Pancreas (tissue), 10 donors: Measurements from ENCODE around the gene ASRGL1. TPM values are rescaled to one million over a fixed set of nuclear protein-coding genes. Genes with fewer than 3 reads are reported as not detected.
"Not testable (repeated sequence)": the region's sequence is repeated elsewhere in the genome, so short reads cannot be mapped to it uniquely, and the experiment has no call there.

Source experiments
- ATAC-seq, 4 donors: fragments of 200-7000 bp; cut with Tn5 transposase; one replicate each; pipeline versions ENCODE4 v1.8.0 to v1.9.1; 2020; ENCODE audit warnings: mild to moderate bottlenecking in 4 of 4, moderate library complexity in 4 of 4
- DNase-seq, 6 donors: peaks; one replicate each; pipeline ENCODE4 v3.0.0-alpha.2; 2020
- FAIRE-seq: peaks from 2 replicates; lab custom pipeline; 2012; peaks lifted over from hg19 to GRCh38; lab: Jason Lieb, UNC
- H3K27ac ChIP-seq, 4 donors: fragments of 200-600 bp; sonication (generic); 1 replicate in 3 of 4; 2 replicates in 1 of 4; pipeline versions ENCODE4 v1.5.0 to v1.8.0; 2020
- H3K27me3 ChIP-seq, 4 donors: fragments of 200-600 bp; one replicate each; pipeline ENCODE4 v1.8.0; 2021
- H3K36me3 ChIP-seq, 3 donors: fragments of 200-600 bp; sonication (generic) in 1 of 3; one replicate each; pipeline versions ENCODE4 v1.5.0 to v1.8.0; 2020 to 2021
- H3K4me1 ChIP-seq, 3 donors: fragments of 200-600 bp; one replicate each; pipeline ENCODE4 v1.8.0; 2021
- H3K4me3 ChIP-seq, 4 donors: fragments of 200-600 bp; sonication (generic) in 2 of 4; one replicate each; pipeline versions ENCODE4 v1.5.0 to v1.8.0; 2020 to 2021
- H3K9me3 ChIP-seq, 4 donors: fragments of 200-600 bp; one replicate each; pipeline ENCODE4 v1.8.0; 2021
- WGBS, 2 donors: extraction: QIAGEN DNeasy Blood & Tissue Kit; methylation state at CpG; one replicate each; pipeline ENCODE4 v1.1.7; 2013; 5-methylcytosine and 5-hydroxymethylcytosine counted together
- intact Hi-C, 3 donors: fragments of 100-400 bp; cut with DNase I; formaldehyde crosslinking; loops; one replicate each; pipeline versions ENCODE4 v1.11.1 to v1.14.2; 2022
- polyA plus RNA-seq, 2 donors: library from polyadenylated mRNA; stranded (reverse); fragments of 200-250 nt; gene quantifications; one replicate each; pipeline ENCODE4 v1.2.3, GENCODE V29; 2013
- total RNA-seq, 6 donors: library from RNA; stranded (reverse); fragmentation: NEBNext Ultra II Directional in 4 of 6; extraction: Animal tissue kit (Norgen Biotek cat#: 25700) in 4 of 6; gene quantifications; one replicate each; pipeline versions ENCODE4 v1.2.1 to v1.2.4, GENCODE V29; 2021 to 2023
- TF ChIP-seq, protein P1 (sequence below), 4 donors: fragments of 200-600 bp; sonication (generic) in 3 of 4; IDR thresholded peaks; one replicate each; pipeline versions ENCODE4 v1.5.0 to v1.8.0; 2021; ENCODE audit warnings: antibody characterized with exemption in 4 of 4
- donor health status: healthy with polysubstance abuse.
- donor health status: DM: no; HTN: no; CAD: no; lungs with moderate emphysema.
- donor health status: DM: no; HTN: no; CAD: no.
- donor health status: control.
- donor health status: control.
- donor health status: Bipolar disorder and iron deficiency.
- donor health status: DM: yes; HTN: yes; CAD: no.
- donor health status: DM: no; HTN: no; CAD: no.
- donor health status: DM: no; HTN: no; CAD: no.
- donor health status: DM: yes; HTN: yes; CAD: no.

ASRGL1 gene
- total and polyA plus RNA-seq, 8 donors, result 8.1 to 26.5 (median 12.4) TPM

DNA sequence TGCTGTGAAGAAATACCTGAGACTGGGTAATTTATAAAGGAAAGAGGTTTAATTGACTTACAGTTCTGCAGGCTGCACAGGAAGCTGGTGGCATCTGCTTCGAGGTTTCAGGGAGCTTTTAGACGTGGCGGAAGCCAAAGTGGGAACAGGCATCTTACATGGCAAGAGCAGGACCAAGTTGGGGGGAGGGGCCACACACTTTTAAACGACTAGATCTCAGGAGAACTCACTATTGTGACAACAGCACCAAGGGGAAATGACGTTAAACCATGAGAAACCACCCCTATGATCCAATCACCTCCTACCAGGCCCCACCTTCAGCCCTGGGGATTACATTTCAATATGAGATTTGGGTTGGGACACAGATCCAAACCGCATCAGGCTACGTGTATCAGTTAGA lies 27.3 kb upstream of the ASRGL1 start:
- FAIRE-seq (no peak), ATAC-seq (no peak), DNase-seq (no peak)
- H3K9me3 ChIP-seq, result no peaks in the 10 kb centered on the region
- no peak overlapping the region for H3K4me3 ChIP-seq
- TF ChIP-seq, protein P1, sequence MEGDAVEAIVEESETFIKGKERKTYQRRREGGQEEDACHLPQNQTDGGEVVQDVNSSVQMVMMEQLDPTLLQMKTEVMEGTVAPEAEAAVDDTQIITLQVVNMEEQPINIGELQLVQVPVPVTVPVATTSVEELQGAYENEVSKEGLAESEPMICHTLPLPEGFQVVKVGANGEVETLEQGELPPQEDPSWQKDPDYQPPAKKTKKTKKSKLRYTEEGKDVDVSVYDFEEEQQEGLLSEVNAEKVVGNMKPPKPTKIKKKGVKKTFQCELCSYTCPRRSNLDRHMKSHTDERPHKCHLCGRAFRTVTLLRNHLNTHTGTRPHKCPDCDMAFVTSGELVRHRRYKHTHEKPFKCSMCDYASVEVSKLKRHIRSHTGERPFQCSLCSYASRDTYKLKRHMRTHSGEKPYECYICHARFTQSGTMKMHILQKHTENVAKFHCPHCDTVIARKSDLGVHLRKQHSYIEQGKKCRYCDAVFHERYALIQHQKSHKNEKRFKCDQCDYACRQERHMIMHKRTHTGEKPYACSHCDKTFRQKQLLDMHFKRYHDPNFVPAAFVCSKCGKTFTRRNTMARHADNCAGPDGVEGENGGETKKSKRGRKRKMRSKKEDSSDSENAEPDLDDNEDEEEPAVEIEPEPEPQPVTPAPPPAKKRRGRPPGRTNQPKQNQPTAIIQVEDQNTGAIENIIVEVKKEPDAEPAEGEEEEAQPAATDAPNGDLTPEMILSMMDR (IDR thresholded peaks at IDR 0.05), result no peak
- no peaks in the 10 kb centered on the region for H3K36me3 ChIP-seq
- no peak overlapping the region for H3K27ac ChIP-seq
- 48 to 63% methylated on average over 7 of the region's 7 CpGs for WGBS, 2 donors
- no peaks in the 10 kb centered on the region for H3K4me1 ChIP-seq
- H3K27me3 ChIP-seq, result no peaks in the 10 kb centered on the region
- intact Hi-C loops, result loop anchor here in 2 of 3 donors (10.0 kb wide), 2 partner anchors 135 to 145 kb away; no protein-coding TSS in a partner anchor

DNA sequence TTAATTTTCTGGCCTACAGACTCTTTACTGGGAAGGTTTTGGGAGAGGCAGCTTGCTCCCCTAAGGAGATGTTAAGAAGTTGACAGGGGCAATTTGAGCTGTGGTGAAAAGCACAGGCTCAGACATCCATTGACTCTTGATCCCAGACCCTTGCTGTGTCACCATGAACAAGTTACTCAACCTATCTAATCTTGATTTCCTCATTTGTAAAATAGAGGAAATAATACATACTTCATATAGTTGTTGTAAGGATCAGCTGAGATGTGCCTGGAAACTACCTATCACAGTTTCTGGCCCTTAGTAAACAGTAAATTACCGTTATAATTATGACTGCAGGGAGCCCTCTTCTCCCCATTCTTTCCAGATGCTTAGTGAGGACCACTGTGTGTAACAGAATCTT lies 21.8 kb upstream of the ASRGL1 start:
- H3K27ac ChIP-seq, result no peak overlapping the region
- no peaks in the 10 kb centered on the region for H3K27me3 ChIP-seq
- no peaks in the 10 kb centered on the region for H3K4me1 ChIP-seq
- WGBS, 2 donors, result 78 to 84% methylated on average over 1 of the region's 1 CpG
- H3K36me3 ChIP-seq, result no peaks in the 10 kb centered on the region
- DNase-seq (no peak), ATAC-seq (no peak), FAIRE-seq (no peak)
- intact Hi-C loops, result loop anchor here in 2 of 3 donors (10.0 kb wide), 2 partner anchors 141 to 151 kb away; no protein-coding TSS in a partner anchor
- H3K4me3 ChIP-seq, result no peak overlapping the region
- H3K9me3 ChIP-seq, result no peaks in the 10 kb centered on the region
- TF ChIP-seq, protein P1 (IDR thresholded peaks at IDR 0.05), result no peak

DNA sequence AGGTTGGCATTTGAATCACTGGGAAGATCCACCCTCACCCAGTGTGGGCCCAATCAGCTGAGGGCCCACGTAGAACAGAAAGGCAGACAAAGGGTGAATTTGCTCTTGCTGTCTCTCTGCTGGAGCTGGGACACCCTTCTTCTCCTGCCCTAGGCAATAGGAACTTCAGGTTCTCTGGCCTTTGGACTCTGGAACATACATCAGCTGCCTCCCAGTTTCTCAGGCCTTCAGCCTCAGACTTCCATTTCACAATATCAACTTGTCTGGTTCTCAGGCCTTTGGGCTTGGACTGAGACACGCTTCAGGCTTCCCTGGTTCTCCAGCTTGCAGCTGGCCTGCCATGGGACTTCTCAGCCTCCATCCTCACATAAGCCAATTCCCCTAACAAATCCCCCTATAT lies 14.7 kb upstream of the ASRGL1 start:
- FAIRE-seq (no peak), DNase-seq (no peak), ATAC-seq (no peak)
- H3K4me3 ChIP-seq, result no peak overlapping the region
- intact Hi-C loops, result no loop called here
- TF ChIP-seq, protein P1 (IDR thresholded peaks at IDR 0.05), result no peak
- no peaks in the 10 kb centered on the region for H3K9me3 ChIP-seq
- WGBS, 2 donors, result 79 to 86% methylated on average over 2 of the region's 2 CpGs
- peaks cover 0 to 4% (median 0%) of the 10 kb centered on the region in 3 donors for H3K4me1 ChIP-seq
- H3K36me3 ChIP-seq, result no peaks in the 10 kb centered on the region
- no peaks in the 10 kb centered on the region for H3K27me3 ChIP-seq
- H3K27ac ChIP-seq, result no peak overlapping the region

DNA sequence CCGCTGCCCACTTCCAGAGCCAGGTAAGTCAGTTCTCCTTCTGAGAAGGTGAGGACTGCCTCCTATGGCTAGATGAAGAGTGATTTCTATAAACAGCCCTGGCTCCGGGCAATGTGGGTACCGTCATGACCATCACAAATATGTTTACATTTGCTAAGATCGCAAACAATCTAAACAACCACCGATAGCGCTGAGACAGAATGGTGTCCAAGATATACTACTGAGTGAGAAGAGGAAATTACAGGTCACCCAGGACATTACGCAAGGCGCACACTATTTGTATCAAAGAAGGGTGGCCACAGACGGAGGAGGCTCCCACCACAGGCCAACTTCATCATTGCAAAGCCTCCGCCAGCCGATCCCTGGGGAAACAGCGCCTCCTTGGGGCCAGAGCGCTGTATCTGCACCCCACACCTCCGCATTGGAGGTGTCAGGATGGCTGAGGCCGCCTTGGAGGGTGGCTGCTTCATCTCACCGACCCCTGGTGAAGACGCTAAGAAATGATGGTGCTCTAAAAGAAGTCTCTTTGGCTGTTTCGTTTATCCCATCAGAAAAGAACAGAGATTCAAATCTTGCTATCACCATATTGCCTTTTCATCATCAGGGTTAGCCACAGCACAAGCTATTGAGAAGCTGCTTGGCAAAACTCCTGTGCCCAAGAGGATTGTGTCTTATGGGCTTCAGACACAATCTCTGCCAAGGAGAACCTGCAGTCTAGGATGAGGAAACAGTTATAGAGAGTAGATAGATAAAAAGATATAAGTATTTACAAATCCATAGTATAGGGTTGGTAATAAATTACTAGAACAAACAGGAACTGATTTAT lies 12.3 kb upstream of the ASRGL1 start:
- no peaks in the 10 kb centered on the region for H3K27me3 ChIP-seq
- intact Hi-C loops, result no loop called here
- H3K27ac ChIP-seq, result peak overlapping the region in 2 of 4 donors; percentile 39 to 61
- TF ChIP-seq, protein P1 (IDR thresholded peaks at IDR 0.05), result peak in 1 of 4 donors; percentile 14
- no peak overlapping the region for H3K4me3 ChIP-seq
- no peaks in the 10 kb centered on the region for H3K36me3 ChIP-seq
- 49 to 70% methylated on average over 18 of the region's 18 CpGs for WGBS, 2 donors
- ATAC-seq (peak; percentile 46 to 81 (median 75)), DNase-seq (peak in 3 of 6 donors; percentile 33 to 69 (median 42)), FAIRE-seq (no peak)
- no peaks in the 10 kb centered on the region for H3K9me3 ChIP-seq
- peaks cover 0 to 4% (median 0%) of the 10 kb centered on the region in 3 donors for H3K4me1 ChIP-seq

DNA sequence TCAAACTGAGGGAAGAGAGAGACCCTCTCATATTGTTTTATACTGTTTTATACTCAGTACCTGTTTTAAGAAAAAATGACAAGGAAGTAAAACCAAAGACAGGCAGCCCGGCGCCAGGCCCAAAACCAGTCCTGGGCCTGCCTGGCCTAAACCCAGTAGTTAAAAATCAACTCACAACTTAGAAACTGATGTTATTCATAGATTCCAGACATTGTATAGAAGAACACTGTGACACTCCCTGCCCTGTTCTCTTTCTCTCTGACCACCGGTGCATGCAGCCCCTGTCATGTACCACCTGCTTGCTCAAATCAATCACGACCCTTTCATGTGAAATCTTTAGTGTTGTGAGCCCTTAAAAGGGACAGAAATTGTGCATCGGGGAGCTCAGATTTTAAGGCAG lies 11.5 kb upstream of the ASRGL1 start:
- H3K4me3 ChIP-seq, H3K36me3 ChIP-seq, FAIRE-seq, H3K9me3 ChIP-seq, H3K4me1 ChIP-seq, H3K27me3 ChIP-seq, DNase-seq, intact Hi-C loops: not testable (repeated sequence)
- peak overlapping the region in 2 of 4 donors; percentile 39 to 61 for H3K27ac ChIP-seq
- 51 to 57% methylated on average over 5 of the region's 5 CpGs for WGBS, 2 donors
- ATAC-seq, result peak; percentile 25 to 46 (median 39)

DNA sequence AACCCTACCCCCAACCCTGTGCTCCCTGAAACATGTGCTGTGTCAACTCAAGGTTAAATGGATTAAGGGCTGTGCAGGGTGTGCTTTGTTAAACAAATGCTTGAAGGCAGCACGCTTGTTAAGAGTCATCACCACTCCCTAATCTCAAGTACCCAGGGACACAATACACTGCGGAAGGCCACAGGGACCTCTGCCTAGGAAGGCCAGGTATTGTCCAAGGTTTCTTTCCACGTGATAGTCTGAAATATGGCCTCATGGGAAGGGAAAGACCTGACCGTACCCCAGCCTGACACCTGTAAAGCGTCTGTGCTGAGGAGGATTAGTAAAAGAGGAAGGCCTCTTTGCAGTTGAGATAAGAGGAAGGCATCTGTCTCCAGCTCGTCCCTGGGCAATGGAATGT lies 10.5 kb upstream of the ASRGL1 start:
- H3K4me1 ChIP-seq, H3K9me3 ChIP-seq, H3K36me3 ChIP-seq, intact Hi-C loops, H3K4me3 ChIP-seq, DNase-seq, FAIRE-seq, H3K27me3 ChIP-seq: not testable (repeated sequence)
- WGBS, 2 donors, result 23 to 27% methylated on average over 6 of the region's 6 CpGs
- ATAC-seq, result peak in 1 of 4 donors; percentile 13
- H3K27ac ChIP-seq, result peak overlapping the region in 2 of 4 donors; percentile 39 to 61

DNA sequence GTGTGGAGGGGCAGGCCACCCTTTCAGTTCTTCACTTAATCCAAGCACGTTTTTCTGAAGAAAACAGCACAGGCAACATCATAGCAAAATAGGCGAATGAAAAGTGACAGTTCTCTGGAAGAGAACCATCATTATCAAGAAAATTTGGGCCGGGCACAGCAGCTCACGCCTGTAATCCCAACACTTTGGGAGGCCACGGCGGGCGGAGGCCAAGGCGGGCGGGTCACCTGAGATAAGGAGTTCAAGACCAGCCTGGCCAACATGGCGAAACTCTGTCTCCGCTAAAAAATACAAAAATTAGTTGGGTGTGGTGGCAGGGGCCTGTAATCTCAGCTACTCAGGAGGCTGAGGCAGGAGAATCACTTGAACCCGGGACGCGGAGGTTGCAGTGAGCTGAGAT lies 9.7 kb upstream of the ASRGL1 start:
- H3K27me3 ChIP-seq, H3K36me3 ChIP-seq, DNase-seq, H3K4me3 ChIP-seq, intact Hi-C loops, ATAC-seq, FAIRE-seq, H3K4me1 ChIP-seq, H3K27ac ChIP-seq, H3K9me3 ChIP-seq: not testable (repeated sequence)
- WGBS, 2 donors, result 87 to 92% methylated on average over 14 of the region's 14 CpGs

DNA sequence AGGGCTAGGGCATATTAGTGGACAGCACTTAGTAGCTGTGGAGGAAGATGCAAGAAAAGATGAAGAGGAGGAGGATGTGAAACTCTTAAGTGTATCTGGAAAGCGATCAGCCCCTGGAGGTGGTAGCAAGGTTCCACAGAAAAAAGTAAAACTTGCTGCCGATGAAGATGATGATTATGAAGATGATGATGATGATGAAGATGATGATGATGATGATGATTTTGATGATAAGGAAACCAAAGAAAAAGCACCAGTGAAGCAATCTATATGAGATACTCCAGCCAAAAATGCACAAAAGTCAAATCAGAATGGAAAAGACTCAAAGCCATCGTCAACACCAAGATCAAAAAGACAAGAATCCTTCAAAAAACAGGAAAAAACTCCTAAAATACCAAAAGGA lies 6.0 kb upstream of the ASRGL1 start:
- FAIRE-seq, ATAC-seq, H3K27ac ChIP-seq, DNase-seq, H3K4me3 ChIP-seq, H3K9me3 ChIP-seq, H3K4me1 ChIP-seq, H3K27me3 ChIP-seq, H3K36me3 ChIP-seq, intact Hi-C loops: not testable (repeated sequence)
- 74 to 86% methylated on average over 3 of the region's 3 CpGs for WGBS, 2 donors
